Tibial nerve (tissue), 4 donors: Measurements from ENCODE around the gene GRHL1.

Experiments used
- EP300 ChIP-seq, 2 donors: sonication (generic); formaldehyde crosslinking; IDR thresholded peaks; one replicate each; pipeline ENCODE4 v1.6.1; 2017; ENCODE audit warnings: antibody characterized with exemption in 2 of 2, mild to moderate bottlenecking in 1 of 2
- POLR2A ChIP-seq, 2 donors: fragments of 450-650 bp; IDR thresholded peaks; one replicate each; pipeline ENCODE4 v1.6.1; 2017; ENCODE audit warnings: antibody characterized with exemption in 2 of 2, mild to moderate bottlenecking in 2 of 2, moderate library complexity in 2 of 2
- TF ChIP-seq, protein P1 (sequence below), 5 experiments: fragments of 200-600 bp in 3 of 5; fragments of 450-650 bp in 2 of 5; sonication (generic) in 3 of 5; IDR thresholded peaks; one replicate each; pipeline ENCODE4 v1.5.1; 2016 to 2019; ENCODE audit warnings: antibody characterized with exemption in 5 of 5, mild to moderate bottlenecking in 3 of 5, moderate library complexity in 2 of 5

- TF ChIP-seq, protein P1, sequence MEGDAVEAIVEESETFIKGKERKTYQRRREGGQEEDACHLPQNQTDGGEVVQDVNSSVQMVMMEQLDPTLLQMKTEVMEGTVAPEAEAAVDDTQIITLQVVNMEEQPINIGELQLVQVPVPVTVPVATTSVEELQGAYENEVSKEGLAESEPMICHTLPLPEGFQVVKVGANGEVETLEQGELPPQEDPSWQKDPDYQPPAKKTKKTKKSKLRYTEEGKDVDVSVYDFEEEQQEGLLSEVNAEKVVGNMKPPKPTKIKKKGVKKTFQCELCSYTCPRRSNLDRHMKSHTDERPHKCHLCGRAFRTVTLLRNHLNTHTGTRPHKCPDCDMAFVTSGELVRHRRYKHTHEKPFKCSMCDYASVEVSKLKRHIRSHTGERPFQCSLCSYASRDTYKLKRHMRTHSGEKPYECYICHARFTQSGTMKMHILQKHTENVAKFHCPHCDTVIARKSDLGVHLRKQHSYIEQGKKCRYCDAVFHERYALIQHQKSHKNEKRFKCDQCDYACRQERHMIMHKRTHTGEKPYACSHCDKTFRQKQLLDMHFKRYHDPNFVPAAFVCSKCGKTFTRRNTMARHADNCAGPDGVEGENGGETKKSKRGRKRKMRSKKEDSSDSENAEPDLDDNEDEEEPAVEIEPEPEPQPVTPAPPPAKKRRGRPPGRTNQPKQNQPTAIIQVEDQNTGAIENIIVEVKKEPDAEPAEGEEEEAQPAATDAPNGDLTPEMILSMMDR (IDR thresholded peaks at IDR 0.05) = no peak
- no peak for TF ChIP-seq POLR2A (IDR thresholded peaks at IDR 0.05)
- TF ChIP-seq EP300 (IDR thresholded peaks at IDR 0.05) = no peak
Measured at GRCh38 chr2:9909106-9909505, 42.4 kb upstream of the GRHL1 start.
